ENCODE results near the gene SBF2.
A peak's percentile ranks its signal among the peaks of the same experiment; 100 is the strongest.

The SBF2 gene

GRCh38 chr11:10293423-10294289, at the start of gene SBF2:
TSS of gene SBF2 (minus strand) at chr11:10294219. CDS start at chr11:10294069, 150 bp downstream.
- peak; percentile 88 for DNase-seq (ENCODE audit: low spot score)
- no peak for TF ChIP-seq CTCF (IDR thresholded peaks at IDR 0.05; ENCODE audit: borderline replicate concordance, control extremely low read depth, extremely low read depth, insufficient read depth, missing control alignments)
- in situ Hi-C loops (cut with MboI; ENCODE audit: low sequenced_read_pairs, unreplicated experiment): no loop called here

- in situ Hi-C loops (cut with MboI; ENCODE audit: low sequenced_read_pairs, unreplicated experiment): no loop called here
- DNase-seq (ENCODE audit: low spot score): no peak
- no peak for TF ChIP-seq CTCF (IDR thresholded peaks at IDR 0.05; ENCODE audit: borderline replicate concordance, control extremely low read depth, extremely low read depth, insufficient read depth, missing control alignments)
Measured at GRCh38 chr11:10338287-10338686, 44.3 kb upstream of the SBF2 start.

GRCh38 chr11:10333490-10333889, 39.5 kb upstream of the SBF2 start:
- DNase-seq (ENCODE audit: low spot score): no peak
- in situ Hi-C loops (cut with MboI; ENCODE audit: low sequenced_read_pairs, unreplicated experiment): no loop called here
- TF ChIP-seq CTCF (IDR thresholded peaks at IDR 0.05; ENCODE audit: borderline replicate concordance, control extremely low read depth, extremely low read depth, insufficient read depth, missing control alignments): no peak

GRCh38 chr11:10331548-10332289, 37.7 kb upstream of the SBF2 start:
- no peak for TF ChIP-seq CTCF (IDR thresholded peaks at IDR 0.05; ENCODE audit: borderline replicate concordance, control extremely low read depth, extremely low read depth, insufficient read depth, missing control alignments)
- no peak for DNase-seq (ENCODE audit: low spot score)
- in situ Hi-C loops (cut with MboI; ENCODE audit: low sequenced_read_pairs, unreplicated experiment): no loop called here

GRCh38 chr11:10329935-10330334, 35.9 kb upstream of the SBF2 start:
- in situ Hi-C loops (cut with MboI; ENCODE audit: low sequenced_read_pairs, unreplicated experiment): loop anchor here (10.0 kb wide), 1 partner anchor 575 kb away; no protein-coding TSS in a partner anchor
- no peak for TF ChIP-seq CTCF (IDR thresholded peaks at IDR 0.05; ENCODE audit: borderline replicate concordance, control extremely low read depth, extremely low read depth, insufficient read depth, missing control alignments)

GRCh38 chr11:10329356-10329755, 35.3 kb upstream of the SBF2 start:
- DNase-seq (ENCODE audit: low spot score): no peak
- TF ChIP-seq CTCF (IDR thresholded peaks at IDR 0.05; ENCODE audit: borderline replicate concordance, control extremely low read depth, extremely low read depth, insufficient read depth, missing control alignments): no peak
- in situ Hi-C loops (cut with MboI; ENCODE audit: low sequenced_read_pairs, unreplicated experiment): loop anchor here (10.0 kb wide), 1 partner anchor 575 kb away; no protein-coding TSS in a partner anchor

More at GRCh38 chr11:10329935-10330334, 35.9 kb upstream of the SBF2 start:
- no peak for DNase-seq (ENCODE audit: low spot score)
